ENCODE measurements around the gene S100PBP. TPM values are rescaled to one million over a fixed set of nuclear protein-coding genes. Genes with fewer than 3 reads are reported as not detected.
A peak's percentile ranks its signal among the peaks of the same experiment; 100 is the strongest.
"Not testable (repeated sequence)": the region's sequence is repeated elsewhere in the genome, so short reads cannot be mapped to it uniquely, and the experiment has no call there.

S100PBP gene
- polyA plus RNA-seq, 1 of the 3 experiments (the other 2 are of a cell fraction): 13.2 TPM

GRCh38 chr1:32904797-32905196 lies 87.3 kb downstream of the S100PBP start:
- CTCF ChIA-PET: interaction anchor here (0.7 to 1.7 kb wide), 8 partner anchors 12 to 551 kb away, joined by 3 to 9 read pairs (median 4); no protein-coding TSS in a partner anchor
- Histone ChIP-seq H3K9me3 (no peaks in the 10 kb centered on the region), H3K79me2 (ENCODE audit: insufficient read depth) (no peaks in the 10 kb centered on the region), H4K20me1 (ENCODE audit: insufficient read depth) (no peaks in the 10 kb centered on the region), H3K4me1 (ENCODE audit: control insufficient read depth in 1 of 2, insufficient read depth in 2 of 2, low read depth in 1 of 2, low read length in 1 of 2) (peaks cover 0 to 9% of the 10 kb centered on the region in 2 experiments; a peak in 1 of 4 replicates), H3K4me3 (ENCODE audit: low read depth in 2 of 2, low read length in 1 of 2) (no peak overlapping the region), H2AFZ (ENCODE audit: low read depth) (no peak overlapping the region), H3K9me2 (no peaks in the 10 kb centered on the region), H3F3A (replicated peaks; ENCODE audit: insufficient read depth) (peaks cover 4% of the 10 kb centered on the region), H3K4me2 (no peak overlapping the region), H3K27me3 (ENCODE audit: insufficient read depth) (peaks cover 7% of the 10 kb centered on the region; the same call in 1 of the 2 replicates), H3K27ac (ENCODE audit: low read depth in 2 of 2, low read length in 1 of 2) (no peak overlapping the region), H3K36me3 (replicated peaks in 1 of 2; ENCODE audit: control insufficient read depth in 1 of 2, insufficient read depth in 2 of 2, low read length in 1 of 2) (no peaks in the 10 kb centered on the region), H3K9ac (no peak overlapping the region)
- no peak for TF ChIP-seq USF2 (IDR thresholded peaks at IDR 0.05; ENCODE audit: borderline replicate concordance, low read depth, low read length)
- TF ChIP-seq FOSL2 (IDR thresholded peaks at IDR 0.05; ENCODE audit: borderline replicate concordance, low read depth): no peak
- no peak for TF ChIP-seq RFX5 (IDR thresholded peaks at IDR 0.05; ENCODE audit: low read length)
- no peak for TF ChIP-seq SIN3A (IDR thresholded peaks at IDR 0.05; ENCODE audit: borderline replicate concordance, low read depth, low read length)
- no peak for TF ChIP-seq RAD21 (IDR thresholded peaks at IDR 0.05; ENCODE audit: low read length)
- no peak for TF ChIP-seq EP300 (IDR thresholded peaks at IDR 0.05; ENCODE audit: borderline replicate concordance in 1 of 2, low read depth in 1 of 2, low read length in 1 of 2)
- TF ChIP-seq TCF12 (IDR thresholded peaks at IDR 0.05): no peak
- TF ChIP-seq USF1 (IDR thresholded peaks at IDR 0.05; ENCODE audit: borderline replicate concordance, low read depth): no peak
- no peak for TF ChIP-seq FOXM1 (IDR thresholded peaks at IDR 0.05; ENCODE audit: low read depth)
- no peak for TF ChIP-seq TAF1 (IDR thresholded peaks at IDR 0.05; ENCODE audit: borderline replicate concordance, low read depth, low read length)
- TF ChIP-seq CHD2 (IDR thresholded peaks at IDR 0.05; ENCODE audit: low read length, partially characterized antibody): no peak
- no peak for TF ChIP-seq NRF1 (IDR thresholded peaks at IDR 0.05; ENCODE audit: low read depth, low read length)
- TF ChIP-seq, protein P1, sequence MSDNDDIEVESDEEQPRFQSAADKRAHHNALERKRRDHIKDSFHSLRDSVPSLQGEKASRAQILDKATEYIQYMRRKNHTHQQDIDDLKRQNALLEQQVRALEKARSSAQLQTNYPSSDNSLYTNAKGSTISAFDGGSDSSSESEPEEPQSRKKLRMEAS (IDR thresholded peaks at IDR 0.05; ENCODE audit: low read depth): no peak
- no peak for TF ChIP-seq POLR2AphosphoS5 (IDR thresholded peaks at IDR 0.05; ENCODE audit: low read depth, low read length)
- TF ChIP-seq NFIC (IDR thresholded peaks at IDR 0.05; ENCODE audit: borderline replicate concordance): no peak
- no peak for TF ChIP-seq GABPA (IDR thresholded peaks at IDR 0.05; ENCODE audit: low read depth)
- no peak for TF ChIP-seq ELF1 (IDR thresholded peaks at IDR 0.05)
- no peak for TF ChIP-seq TEAD4 (IDR thresholded peaks at IDR 0.05; ENCODE audit: borderline replicate concordance, insufficient read depth)
- POLR2A ChIA-PET: no interaction called here
- 42% methylated on average over 2 of the region's 2 CpGs for WGBS (ENCODE audit: low lambda C conversion rate)
- DNase-seq: peak; percentile 3

- H3K36me3 ChIP-seq (replicated peaks in 1 of 2; ENCODE audit: control insufficient read depth in 1 of 2, insufficient read depth in 2 of 2, low read length in 1 of 2); H3K79me2 ChIP-seq (ENCODE audit: insufficient read depth); H3F3A ChIP-seq (replicated peaks; ENCODE audit: insufficient read depth); H2AFZ ChIP-seq (ENCODE audit: low read depth); H3K9me3 ChIP-seq; H4K20me1 ChIP-seq (ENCODE audit: insufficient read depth); H3K4me3 ChIP-seq (ENCODE audit: low read depth in 2 of 2, low read length in 1 of 2); H3K9ac ChIP-seq; H3K4me2 ChIP-seq; H3K4me1 ChIP-seq (ENCODE audit: control insufficient read depth in 1 of 2, insufficient read depth in 2 of 2, low read depth in 1 of 2, low read length in 1 of 2); H3K27ac ChIP-seq (ENCODE audit: low read depth in 2 of 2, low read length in 1 of 2); H3K27me3 ChIP-seq (ENCODE audit: insufficient read depth); DNase-seq; H3K9me2 ChIP-seq: not testable (repeated sequence)
- WGBS (ENCODE audit: low lambda C conversion rate): 72% methylated on average over 10 of the region's 10 CpGs
- ChIA-PET CTCF (interaction anchor here (1.3 to 1.7 kb wide), 3 partner anchors 13 to 33 kb away, joined by 3 to 9 read pairs (median 5); no protein-coding TSS in a partner anchor), POLR2A (interaction anchor here (0.7 kb wide), 1 partner anchor 9 kb away, joined by 3 read pairs; no protein-coding TSS in a partner anchor)
Measured at GRCh38 chr1:32905588-32905987, 88.1 kb downstream of the S100PBP start.

Data from SK-N-SH (cell line).